WTC11 (cell line): Measurements from ENCODE around the gene AURKAIP1. TPM values are rescaled to one million over a fixed set of nuclear protein-coding genes. Genes with fewer than 3 reads are reported as not detected.

Experiments
- ATAC-seq: fragments of 200-7000 bp; cut with Tn5 transposase; 2 replicates; pipeline ENCODE4 v1.10.0; 2021; ENCODE audit warnings: mild to moderate bottlenecking, moderate library complexity
- CTCF ChIA-PET: fragments of 300-600 bp; sonication (Branson Sonifier 250); formaldehyde crosslinking; loops from one replicate; lab custom pipeline; 2021; ENCODE audit warnings: antibody characterized with exemption; lab: Charles Lee
- POLR2A ChIA-PET: fragments of 350-600 bp; sonication (Branson Sonifier 250); formaldehyde crosslinking; loops from one replicate; lab custom pipeline; 2021; ENCODE audit warnings: antibody characterized with exemption; lab: Charles Lee
- DNase-seq: peaks from one replicate; pipeline ENCODE4 v3.0.0; 2021; ENCODE audit warnings: low spot score
- H3K27ac Mint-ChIP-seq: 2 replicates; pipeline ENCODE4 v1.8.0; 2021; ENCODE audit warnings: mixed read lengths
- H3K27me3 Mint-ChIP-seq: 2 replicates; pipeline ENCODE4 v1.8.0; 2021; ENCODE audit warnings: low read depth, mild to moderate bottlenecking, moderate library complexity, mixed read lengths
- H3K36me3 Mint-ChIP-seq: 2 replicates; pipeline ENCODE4 v1.8.0; 2021; ENCODE audit warnings: mixed read lengths
- H3K4me1 Mint-ChIP-seq: 2 replicates; pipeline ENCODE4 v1.8.0; 2022; ENCODE audit warnings: mixed read lengths
- H3K4me3 Mint-ChIP-seq: 2 replicates; pipeline ENCODE4 v1.8.0; 2021; ENCODE audit warnings: mild to moderate bottlenecking, moderate library complexity, mixed read lengths
- H3K9me3 Mint-ChIP-seq: 2 replicates; pipeline ENCODE4 v1.8.0; 2021; ENCODE audit warnings: mixed read lengths
- ATF2 ChIP-seq: sonication (generic); formaldehyde crosslinking; IDR thresholded peaks from 2 replicates; pipeline ENCODE4 v1.8.1; 2022; ENCODE audit warnings: low read depth, missing genetic modification reagents, borderline replicate concordance
- CBFB ChIP-seq: sonication (generic); formaldehyde crosslinking; IDR thresholded peaks from 2 replicates; pipeline ENCODE4 v1.8.1; 2022; ENCODE audit warnings: mild to moderate bottlenecking, low read depth, missing genetic modification reagents
- CREB1 ChIP-seq: sonication (generic); formaldehyde crosslinking; IDR thresholded peaks from 2 replicates; pipeline ENCODE4 v1.8.0; 2023; ENCODE audit warnings: mild to moderate bottlenecking, missing genetic modification reagents
- CTCF ChIP-seq: fragments of 200-600 bp; IDR thresholded peaks from 2 replicates; pipeline ENCODE4 v1.8.0; 2022; ENCODE audit warnings: antibody characterized with exemption
- ELF4 ChIP-seq: sonication (generic); formaldehyde crosslinking; IDR thresholded peaks from 2 replicates; pipeline ENCODE4 v1.8.1; 2022; ENCODE audit warnings: low read depth, mild to moderate bottlenecking, moderate library complexity, missing genetic modification reagents
- ESRRA ChIP-seq: sonication (generic); formaldehyde crosslinking; IDR thresholded peaks from 2 replicates; pipeline ENCODE4 v1.8.1; 2022; ENCODE audit warnings: mild to moderate bottlenecking, missing genetic modification reagents, borderline replicate concordance
- ETV6 ChIP-seq: sonication (generic); formaldehyde crosslinking; IDR thresholded peaks from 2 replicates; pipeline ENCODE4 v1.8.1; 2022; ENCODE audit warnings: mild to moderate bottlenecking, missing genetic modification reagents
- GABPB1 ChIP-seq: sonication (generic); formaldehyde crosslinking; IDR thresholded peaks from 2 replicates; pipeline ENCODE4 v1.8.1; 2023; ENCODE audit warnings: mild to moderate bottlenecking, missing genetic modification reagents
- GTF2I ChIP-seq: fragments of 250-450 bp; sonication (Bioruptor Pico); conservative IDR thresholded peaks from 2 replicates; pipeline ENCODE4 v1.4.0; 2021; ENCODE audit warnings: mild to moderate bottlenecking
- IRF2 ChIP-seq: sonication (generic); formaldehyde crosslinking; IDR thresholded peaks from 2 replicates; pipeline ENCODE4 v1.8.0; 2022; ENCODE audit warnings: low read depth, missing genetic modification reagents, borderline replicate concordance
- JUN ChIP-seq: sonication (generic); formaldehyde crosslinking; IDR thresholded peaks from 2 replicates; pipeline ENCODE4 v1.8.0; 2023; ENCODE audit warnings: mild to moderate bottlenecking, missing genetic modification reagents
- PRRX2 ChIP-seq: fragments of 250-450 bp; sonication (Bioruptor Pico); IDR thresholded peaks from 2 replicates; pipeline ENCODE4 v1.8.0; 2021; ENCODE audit warnings: mild to moderate bottlenecking
- ZBTB43 ChIP-seq: sonication (generic); formaldehyde crosslinking; IDR thresholded peaks from 2 replicates; pipeline ENCODE4 v1.8.1; 2023; ENCODE audit warnings: mild to moderate bottlenecking, missing genetic modification reagents
- ZNF317 ChIP-seq: sonication (generic); formaldehyde crosslinking; IDR thresholded peaks from 2 replicates; pipeline ENCODE4 v1.8.1; 2023; ENCODE audit warnings: low read depth, mild to moderate bottlenecking, moderate library complexity, missing genetic modification reagents, borderline replicate concordance
- ZNF671 ChIP-seq: fragments of 250-450 bp; sonication (Bioruptor Pico); IDR thresholded peaks from 2 replicates; pipeline ENCODE4 v1.8.0; 2021; ENCODE audit warnings: mild to moderate bottlenecking
- total RNA-seq: library from RNA; stranded (reverse); gene quantifications from 3 replicates; pipeline ENCODE4 v1.2.3, GENCODE V29; 2021
- TF ChIP-seq, protein P1 (sequence below): sonication (generic); formaldehyde crosslinking; IDR thresholded peaks from 2 replicates; pipeline ENCODE4 v1.8.0; 2022; ENCODE audit warnings: mild to moderate bottlenecking, missing genetic modification reagents
- TF ChIP-seq, protein P2 (sequence below): fragments of 250-450 bp; sonication (Bioruptor Pico); IDR thresholded peaks from 2 replicates; pipeline ENCODE4 v1.9.0; 2021; ENCODE audit warnings: mild to moderate bottlenecking
- TF ChIP-seq, protein P3 (sequence below): sonication (generic); formaldehyde crosslinking; IDR thresholded peaks from 2 replicates; pipeline ENCODE4 v1.8.1; 2023; ENCODE audit warnings: mild to moderate bottlenecking, missing genetic modification reagents, moderate library complexity
- TF ChIP-seq, protein P4 (sequence below): sonication (generic); formaldehyde crosslinking; IDR thresholded peaks from 2 replicates; pipeline ENCODE4 v1.8.1; 2023; ENCODE audit warnings: mild to moderate bottlenecking, missing genetic modification reagents
- TF ChIP-seq, protein P5 (sequence below): fragments of 250-450 bp; sonication (Bioruptor Pico); IDR thresholded peaks from 2 replicates; pipeline ENCODE4 v1.9.0; 2021; ENCODE audit warnings: mild to moderate bottlenecking, borderline replicate concordance

Gene AURKAIP1
- total RNA-seq, 1 experiment from 2014 or later = 268 TPM

- TF ChIP-seq CTCF (no peak), GABPB1 (CRISPR knock-in tag) (peak; percentile 71; the same call in 1 of the 2 replicates), ESRRA (no peak), CREB1 (no peak), CBFB (0 out of 2 replicates have a peak, but pooled peaks have one; percentile 86), ZNF671 (CRISPR knock-in tag) (no peak), IRF2 (CRISPR knock-in tag) (no peak), PRRX2 (CRISPR knock-in tag) (no peak), ETV6 (CRISPR knock-in tag) (peak; percentile 20; the same call in 1 of the 2 replicates), ATF2 (CRISPR knock-in tag) (no peak), ELF4 (CRISPR knock-in tag) (no peak)
- TF ChIP-seq, protein P1, sequence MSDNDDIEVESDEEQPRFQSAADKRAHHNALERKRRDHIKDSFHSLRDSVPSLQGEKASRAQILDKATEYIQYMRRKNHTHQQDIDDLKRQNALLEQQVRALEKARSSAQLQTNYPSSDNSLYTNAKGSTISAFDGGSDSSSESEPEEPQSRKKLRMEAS = peak; percentile 78
- TF ChIP-seq, protein P2, sequence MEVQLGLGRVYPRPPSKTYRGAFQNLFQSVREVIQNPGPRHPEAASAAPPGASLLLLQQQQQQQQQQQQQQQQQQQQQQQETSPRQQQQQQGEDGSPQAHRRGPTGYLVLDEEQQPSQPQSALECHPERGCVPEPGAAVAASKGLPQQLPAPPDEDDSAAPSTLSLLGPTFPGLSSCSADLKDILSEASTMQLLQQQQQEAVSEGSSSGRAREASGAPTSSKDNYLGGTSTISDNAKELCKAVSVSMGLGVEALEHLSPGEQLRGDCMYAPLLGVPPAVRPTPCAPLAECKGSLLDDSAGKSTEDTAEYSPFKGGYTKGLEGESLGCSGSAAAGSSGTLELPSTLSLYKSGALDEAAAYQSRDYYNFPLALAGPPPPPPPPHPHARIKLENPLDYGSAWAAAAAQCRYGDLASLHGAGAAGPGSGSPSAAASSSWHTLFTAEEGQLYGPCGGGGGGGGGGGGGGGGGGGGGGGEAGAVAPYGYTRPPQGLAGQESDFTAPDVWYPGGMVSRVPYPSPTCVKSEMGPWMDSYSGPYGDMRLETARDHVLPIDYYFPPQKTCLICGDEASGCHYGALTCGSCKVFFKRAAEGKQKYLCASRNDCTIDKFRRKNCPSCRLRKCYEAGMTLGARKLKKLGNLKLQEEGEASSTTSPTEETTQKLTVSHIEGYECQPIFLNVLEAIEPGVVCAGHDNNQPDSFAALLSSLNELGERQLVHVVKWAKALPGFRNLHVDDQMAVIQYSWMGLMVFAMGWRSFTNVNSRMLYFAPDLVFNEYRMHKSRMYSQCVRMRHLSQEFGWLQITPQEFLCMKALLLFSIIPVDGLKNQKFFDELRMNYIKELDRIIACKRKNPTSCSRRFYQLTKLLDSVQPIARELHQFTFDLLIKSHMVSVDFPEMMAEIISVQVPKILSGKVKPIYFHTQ (CRISPR knock-in tag) = no peak
- TF ChIP-seq, protein P3, sequence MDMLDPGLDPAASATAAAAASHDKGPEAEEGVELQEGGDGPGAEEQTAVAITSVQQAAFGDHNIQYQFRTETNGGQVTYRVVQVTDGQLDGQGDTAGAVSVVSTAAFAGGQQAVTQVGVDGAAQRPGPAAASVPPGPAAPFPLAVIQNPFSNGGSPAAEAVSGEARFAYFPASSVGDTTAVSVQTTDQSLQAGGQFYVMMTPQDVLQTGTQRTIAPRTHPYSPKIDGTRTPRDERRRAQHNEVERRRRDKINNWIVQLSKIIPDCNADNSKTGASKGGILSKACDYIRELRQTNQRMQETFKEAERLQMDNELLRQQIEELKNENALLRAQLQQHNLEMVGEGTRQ (CRISPR knock-in tag) = no peak; the same call in 1 of the 2 replicates
Measured at GRCh38 chr1:1399187-1399871, 24.3 kb upstream of the AURKAIP1 start, which contains the start of gene CCNL2 (continued).

DNA sequence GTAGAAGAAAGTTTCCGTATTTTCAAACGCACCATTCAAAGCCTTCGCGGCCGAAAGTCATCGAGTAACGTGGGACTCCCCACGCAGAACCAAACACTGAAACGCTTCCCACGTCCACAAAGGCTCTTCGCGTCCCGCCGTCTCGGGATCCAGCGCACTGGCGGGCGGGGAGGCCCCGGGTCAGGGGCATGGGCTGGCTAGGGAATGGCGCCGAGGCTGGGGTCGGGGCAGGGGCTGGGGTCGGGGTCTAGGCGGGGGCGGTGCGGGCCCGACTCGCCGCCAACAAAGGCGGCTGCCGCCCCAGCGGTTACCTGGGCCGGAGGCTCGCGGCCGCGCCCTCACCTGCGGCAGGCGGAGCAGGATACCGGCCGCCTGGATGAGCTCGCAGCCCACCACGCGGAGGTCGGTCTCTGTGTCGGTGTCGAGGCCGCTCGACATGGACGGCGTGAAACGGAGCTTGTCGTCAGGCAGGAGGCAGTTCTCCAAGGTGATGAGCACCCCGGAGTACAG is 23.7 kb upstream of the AURKAIP1 start:
- ATAC-seq (no peak), DNase-seq (no peak)
- no peaks in the 10 kb centered on the region for H3K9me3 Mint-ChIP-seq
- 0 out of 2 replicates have a peak overlapping the region, but pooled peaks have one; percentile 93 for H3K27ac Mint-ChIP-seq
- peaks cover 31% of the 10 kb centered on the region for H3K4me1 Mint-ChIP-seq
- ChIA-PET CTCF (interaction anchor here (0.5 to 2.5 kb wide), 17 partner anchors 9 to 396 kb away, joined by 3 to 14 read pairs (median 4); partner anchors contain the start of genes AURKAIP1 and MRPL20), POLR2A (interaction anchor here (0.7 to 2.3 kb wide), 10 partner anchors 9 to 527 kb away, joined by 3 to 12 read pairs (median 4); partner anchors contain the start of gene AURKAIP1)
- H3K36me3 Mint-ChIP-seq = peaks cover 62% of the 10 kb centered on the region
- H3K27me3 Mint-ChIP-seq = no peaks in the 10 kb centered on the region
- H3K4me3 Mint-ChIP-seq = peak overlapping the region; percentile 85
- TF ChIP-seq ZNF317 (CRISPR knock-in tag) (no peak), GTF2I (CRISPR knock-in tag) (no peak), JUN (CRISPR knock-in tag) (no peak), ZBTB43 (CRISPR knock-in tag) (no peak)
- TF ChIP-seq, protein P4, sequence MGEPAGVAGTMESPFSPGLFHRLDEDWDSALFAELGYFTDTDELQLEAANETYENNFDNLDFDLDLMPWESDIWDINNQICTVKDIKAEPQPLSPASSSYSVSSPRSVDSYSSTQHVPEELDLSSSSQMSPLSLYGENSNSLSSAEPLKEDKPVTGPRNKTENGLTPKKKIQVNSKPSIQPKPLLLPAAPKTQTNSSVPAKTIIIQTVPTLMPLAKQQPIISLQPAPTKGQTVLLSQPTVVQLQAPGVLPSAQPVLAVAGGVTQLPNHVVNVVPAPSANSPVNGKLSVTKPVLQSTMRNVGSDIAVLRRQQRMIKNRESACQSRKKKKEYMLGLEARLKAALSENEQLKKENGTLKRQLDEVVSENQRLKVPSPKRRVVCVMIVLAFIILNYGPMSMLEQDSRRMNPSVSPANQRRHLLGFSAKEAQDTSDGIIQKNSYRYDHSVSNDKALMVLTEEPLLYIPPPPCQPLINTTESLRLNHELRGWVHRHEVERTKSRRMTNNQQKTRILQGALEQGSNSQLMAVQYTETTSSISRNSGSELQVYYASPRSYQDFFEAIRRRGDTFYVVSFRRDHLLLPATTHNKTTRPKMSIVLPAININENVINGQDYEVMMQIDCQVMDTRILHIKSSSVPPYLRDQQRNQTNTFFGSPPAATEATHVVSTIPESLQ = no peak
- TF ChIP-seq, protein P5, sequence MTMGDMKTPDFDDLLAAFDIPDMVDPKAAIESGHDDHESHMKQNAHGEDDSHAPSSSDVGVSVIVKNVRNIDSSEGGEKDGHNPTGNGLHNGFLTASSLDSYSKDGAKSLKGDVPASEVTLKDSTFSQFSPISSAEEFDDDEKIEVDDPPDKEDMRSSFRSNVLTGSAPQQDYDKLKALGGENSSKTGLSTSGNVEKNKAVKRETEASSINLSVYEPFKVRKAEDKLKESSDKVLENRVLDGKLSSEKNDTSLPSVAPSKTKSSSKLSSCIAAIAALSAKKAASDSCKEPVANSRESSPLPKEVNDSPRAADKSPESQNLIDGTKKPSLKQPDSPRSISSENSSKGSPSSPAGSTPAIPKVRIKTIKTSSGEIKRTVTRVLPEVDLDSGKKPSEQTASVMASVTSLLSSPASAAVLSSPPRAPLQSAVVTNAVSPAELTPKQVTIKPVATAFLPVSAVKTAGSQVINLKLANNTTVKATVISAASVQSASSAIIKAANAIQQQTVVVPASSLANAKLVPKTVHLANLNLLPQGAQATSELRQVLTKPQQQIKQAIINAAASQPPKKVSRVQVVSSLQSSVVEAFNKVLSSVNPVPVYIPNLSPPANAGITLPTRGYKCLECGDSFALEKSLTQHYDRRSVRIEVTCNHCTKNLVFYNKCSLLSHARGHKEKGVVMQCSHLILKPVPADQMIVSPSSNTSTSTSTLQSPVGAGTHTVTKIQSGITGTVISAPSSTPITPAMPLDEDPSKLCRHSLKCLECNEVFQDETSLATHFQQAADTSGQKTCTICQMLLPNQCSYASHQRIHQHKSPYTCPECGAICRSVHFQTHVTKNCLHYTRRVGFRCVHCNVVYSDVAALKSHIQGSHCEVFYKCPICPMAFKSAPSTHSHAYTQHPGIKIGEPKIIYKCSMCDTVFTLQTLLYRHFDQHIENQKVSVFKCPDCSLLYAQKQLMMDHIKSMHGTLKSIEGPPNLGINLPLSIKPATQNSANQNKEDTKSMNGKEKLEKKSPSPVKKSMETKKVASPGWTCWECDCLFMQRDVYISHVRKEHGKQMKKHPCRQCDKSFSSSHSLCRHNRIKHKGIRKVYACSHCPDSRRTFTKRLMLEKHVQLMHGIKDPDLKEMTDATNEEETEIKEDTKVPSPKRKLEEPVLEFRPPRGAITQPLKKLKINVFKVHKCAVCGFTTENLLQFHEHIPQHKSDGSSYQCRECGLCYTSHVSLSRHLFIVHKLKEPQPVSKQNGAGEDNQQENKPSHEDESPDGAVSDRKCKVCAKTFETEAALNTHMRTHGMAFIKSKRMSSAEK (CRISPR knock-in tag) = no peak
